Loucy (cell line): ENCODE measurements around the gene MCAM.

Source experiments
- EZH2phosphoT487 ChIP-seq: fragments of 200-600 bp; IDR thresholded peaks from 2 replicates; pipeline ENCODE4 v1.6.1; 2018; ENCODE audit warnings: antibody characterized with exemption, mild to moderate bottlenecking, moderate library complexity, borderline replicate concordance
- TF ChIP-seq, protein P1 (sequence below): fragments of 200-600 bp; sonication (generic); conservative IDR thresholded peaks from 2 replicates; pipeline ENCODE4 v1.5.1; 2014; ENCODE audit warnings: mild to moderate bottlenecking, antibody characterized with exemption, low read length

- TF ChIP-seq, protein P1, sequence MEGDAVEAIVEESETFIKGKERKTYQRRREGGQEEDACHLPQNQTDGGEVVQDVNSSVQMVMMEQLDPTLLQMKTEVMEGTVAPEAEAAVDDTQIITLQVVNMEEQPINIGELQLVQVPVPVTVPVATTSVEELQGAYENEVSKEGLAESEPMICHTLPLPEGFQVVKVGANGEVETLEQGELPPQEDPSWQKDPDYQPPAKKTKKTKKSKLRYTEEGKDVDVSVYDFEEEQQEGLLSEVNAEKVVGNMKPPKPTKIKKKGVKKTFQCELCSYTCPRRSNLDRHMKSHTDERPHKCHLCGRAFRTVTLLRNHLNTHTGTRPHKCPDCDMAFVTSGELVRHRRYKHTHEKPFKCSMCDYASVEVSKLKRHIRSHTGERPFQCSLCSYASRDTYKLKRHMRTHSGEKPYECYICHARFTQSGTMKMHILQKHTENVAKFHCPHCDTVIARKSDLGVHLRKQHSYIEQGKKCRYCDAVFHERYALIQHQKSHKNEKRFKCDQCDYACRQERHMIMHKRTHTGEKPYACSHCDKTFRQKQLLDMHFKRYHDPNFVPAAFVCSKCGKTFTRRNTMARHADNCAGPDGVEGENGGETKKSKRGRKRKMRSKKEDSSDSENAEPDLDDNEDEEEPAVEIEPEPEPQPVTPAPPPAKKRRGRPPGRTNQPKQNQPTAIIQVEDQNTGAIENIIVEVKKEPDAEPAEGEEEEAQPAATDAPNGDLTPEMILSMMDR = no peak
- no peak for TF ChIP-seq EZH2phosphoT487
Observed at GRCh38 chr11:119329320-119329719, 12.4 kb upstream of the MCAM start.
